ENCODE measurements around the gene NOTUM. TPM values are rescaled to one million over a fixed set of nuclear protein-coding genes. Genes with fewer than 3 reads are reported as not detected.

The NOTUM gene
- polyA plus RNA-seq, 3 donors = not detected

DNA sequence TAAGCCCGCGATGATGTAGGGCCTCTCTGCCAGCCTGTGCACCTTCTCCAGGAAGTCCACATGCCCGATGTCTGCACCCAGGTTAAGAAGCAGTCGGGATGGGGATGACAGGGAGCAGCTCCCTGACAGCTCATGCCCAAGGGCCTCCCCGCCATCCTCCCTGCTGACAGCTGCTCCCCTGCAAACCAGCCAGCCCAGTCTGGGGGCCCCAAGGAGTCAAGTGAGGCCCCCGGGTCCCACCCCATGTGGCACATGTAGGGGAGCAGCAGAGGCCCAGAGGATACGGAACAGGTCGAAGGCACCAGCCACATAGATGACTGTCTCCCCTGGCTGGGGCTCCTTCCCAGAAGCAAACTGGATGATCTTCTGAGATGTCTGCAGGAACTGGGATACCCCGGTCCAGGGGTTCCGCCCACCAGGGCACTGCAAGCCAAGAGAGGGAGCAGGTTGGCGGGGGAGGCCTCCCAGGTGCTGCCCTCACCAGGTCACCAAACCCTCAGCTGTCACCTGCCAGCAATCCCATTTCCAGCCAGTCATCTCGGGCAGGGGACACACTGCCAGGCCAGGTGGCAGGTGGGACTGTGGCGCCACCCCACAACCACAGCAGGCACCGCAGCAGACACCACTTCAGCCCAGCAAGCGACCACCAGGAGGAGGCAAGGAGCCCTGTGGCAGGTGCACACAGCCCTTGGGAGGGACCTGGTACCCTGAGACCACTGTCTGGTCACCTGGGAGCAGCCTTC, 54.3 kb downstream of the NOTUM start:
- Histone ChIP-seq H4K20me1 (ENCODE audit: insufficient read depth, low read length) (peaks cover 14% of the 10 kb centered on the region), H3K4me2 (replicated peaks; ENCODE audit: extremely low read depth, low read length, poor library complexity, severe bottlenecking) (no peak overlapping the region), H3K27me3 (ENCODE audit: control insufficient read depth in 2 of 2, insufficient read depth in 2 of 2, low read length in 2 of 2) (peaks cover 2 to 11% of the 10 kb centered on the region in 2 donors), H3K27ac (ENCODE audit: low read depth in 1 of 2, low read length in 2 of 2) (no peak overlapping the region), H3K79me2 (ENCODE audit: insufficient read depth, low read length) (peaks cover 15% of the 10 kb centered on the region), H3K36me3 (replicated peaks in 1 of 2; ENCODE audit: control insufficient read depth in 1 of 2, insufficient read depth in 2 of 2, low read length in 2 of 2) (peaks cover 22 to 31% of the 10 kb centered on the region in 2 donors), H3K4me1 (ENCODE audit: control insufficient read depth in 1 of 2, insufficient read depth in 2 of 2, low read length in 2 of 2) (peaks cover 11 to 23% of the 10 kb centered on the region in 2 donors), H3K9me3 (replicated peaks in 1 of 2; ENCODE audit: control insufficient read depth in 1 of 2, insufficient read depth in 1 of 2, low read length in 2 of 2) (no peaks in the 10 kb centered on the region), H3K4me3 (replicated peaks in 1 of 3; ENCODE audit: low read depth in 2 of 3, low read length in 3 of 3) (no peak overlapping the region), H2AFZ (ENCODE audit: insufficient read depth, low read depth, low read length, poor library complexity, severe bottlenecking) (no peak overlapping the region), H3K9ac (ENCODE audit: insufficient read depth, low read length, poor library complexity, severe bottlenecking) (no peak overlapping the region)
- DNase-seq = no peak
- TF ChIP-seq, protein P1, sequence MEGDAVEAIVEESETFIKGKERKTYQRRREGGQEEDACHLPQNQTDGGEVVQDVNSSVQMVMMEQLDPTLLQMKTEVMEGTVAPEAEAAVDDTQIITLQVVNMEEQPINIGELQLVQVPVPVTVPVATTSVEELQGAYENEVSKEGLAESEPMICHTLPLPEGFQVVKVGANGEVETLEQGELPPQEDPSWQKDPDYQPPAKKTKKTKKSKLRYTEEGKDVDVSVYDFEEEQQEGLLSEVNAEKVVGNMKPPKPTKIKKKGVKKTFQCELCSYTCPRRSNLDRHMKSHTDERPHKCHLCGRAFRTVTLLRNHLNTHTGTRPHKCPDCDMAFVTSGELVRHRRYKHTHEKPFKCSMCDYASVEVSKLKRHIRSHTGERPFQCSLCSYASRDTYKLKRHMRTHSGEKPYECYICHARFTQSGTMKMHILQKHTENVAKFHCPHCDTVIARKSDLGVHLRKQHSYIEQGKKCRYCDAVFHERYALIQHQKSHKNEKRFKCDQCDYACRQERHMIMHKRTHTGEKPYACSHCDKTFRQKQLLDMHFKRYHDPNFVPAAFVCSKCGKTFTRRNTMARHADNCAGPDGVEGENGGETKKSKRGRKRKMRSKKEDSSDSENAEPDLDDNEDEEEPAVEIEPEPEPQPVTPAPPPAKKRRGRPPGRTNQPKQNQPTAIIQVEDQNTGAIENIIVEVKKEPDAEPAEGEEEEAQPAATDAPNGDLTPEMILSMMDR (IDR thresholded peaks at IDR 0.05) = no peak
- no peak overlapping the region for H3K4me3 Mint-ChIP-seq
- WGBS (ENCODE audit: insufficient coverage) = 96% methylated on average over 15 of the region's 15 CpGs
- peak overlapping the region in 1 of 7 donors; percentile 36 for H3K27ac Mint-ChIP-seq
- peaks cover 0 to 3% (median 0%) of the 10 kb centered on the region in 7 donors for H3K9me3 Mint-ChIP-seq
- H3K4me1 Mint-ChIP-seq = peaks cover 11% of the 10 kb centered on the region
- intact Hi-C loops (cut with micrococcal nuclease) = no loop called here
- H3K36me3 Mint-ChIP-seq = peaks cover 29 to 46% of the 10 kb centered on the region in 2 donors
- H3K27me3 Mint-ChIP-seq (ENCODE audit: low read depth in 3 of 3) = peaks cover 6 to 21% (median 11%) of the 10 kb centered on the region in 3 donors

DNA sequence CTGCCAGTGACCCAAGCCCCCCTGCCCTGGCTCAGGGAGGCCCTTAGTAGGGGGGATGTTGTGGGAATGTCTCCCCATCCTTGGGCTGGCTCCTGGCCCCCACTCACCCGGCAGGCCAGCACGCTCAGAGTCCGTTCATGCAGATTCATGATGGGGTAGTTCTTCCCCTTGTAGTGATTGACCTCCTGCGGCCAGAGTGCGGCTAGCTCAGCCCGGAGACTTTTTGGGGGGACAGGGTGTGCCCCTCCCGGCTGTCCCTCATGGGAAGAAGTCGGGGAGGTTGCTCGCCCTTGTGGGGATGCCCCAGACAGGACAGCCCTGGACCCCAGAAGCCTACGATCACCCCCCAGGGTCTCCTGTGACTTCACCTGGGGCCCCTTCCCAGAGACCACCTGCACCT, 55.0 kb downstream of the NOTUM start:
- peaks cover 22 to 31% of the 10 kb centered on the region in 2 donors for H3K36me3 ChIP-seq (replicated peaks in 1 of 2; ENCODE audit: control insufficient read depth in 1 of 2, insufficient read depth in 2 of 2, low read length in 2 of 2)
- no peak overlapping the region for H3K27ac ChIP-seq (ENCODE audit: low read depth in 1 of 2, low read length in 2 of 2)
- Mint-ChIP-seq H3K9me3 (peaks cover 0 to 10% (median 0%) of the 10 kb centered on the region in 7 donors), H3K36me3 (peaks cover 33 to 51% of the 10 kb centered on the region in 2 donors), H3K4me1 (peaks cover 12% of the 10 kb centered on the region), H3K4me3 (no peak overlapping the region), H3K27me3 (ENCODE audit: low read depth in 3 of 3) (peaks cover 13 to 27% (median 18%) of the 10 kb centered on the region in 3 donors), H3K27ac (no peak overlapping the region)
- 98% methylated on average over 9 of the region's 10 CpGs for WGBS (ENCODE audit: insufficient coverage)
- no peak overlapping the region for H2AFZ ChIP-seq (ENCODE audit: insufficient read depth, low read depth, low read length, poor library complexity, severe bottlenecking)
- H3K9me3 ChIP-seq (replicated peaks in 1 of 2; ENCODE audit: control insufficient read depth in 1 of 2, insufficient read depth in 1 of 2, low read length in 2 of 2) = no peaks in the 10 kb centered on the region
- H3K27me3 ChIP-seq (ENCODE audit: control insufficient read depth in 2 of 2, insufficient read depth in 2 of 2, low read length in 2 of 2) = peaks cover 3 to 17% of the 10 kb centered on the region in 2 donors
- no peak for DNase-seq
- peaks cover 10 to 22% of the 10 kb centered on the region in 2 donors for H3K4me1 ChIP-seq (ENCODE audit: control insufficient read depth in 1 of 2, insufficient read depth in 2 of 2, low read length in 2 of 2)
- TF ChIP-seq, protein P1 (IDR thresholded peaks at IDR 0.05) = no peak
- H3K4me3 ChIP-seq (replicated peaks in 1 of 3; ENCODE audit: low read depth in 2 of 3, low read length in 3 of 3) = no peak overlapping the region
- peaks cover 11% of the 10 kb centered on the region for H4K20me1 ChIP-seq (ENCODE audit: insufficient read depth, low read length)
- H3K4me2 ChIP-seq (replicated peaks; ENCODE audit: extremely low read depth, low read length, poor library complexity, severe bottlenecking) = no peak overlapping the region
- no peak overlapping the region for H3K9ac ChIP-seq (ENCODE audit: insufficient read depth, low read length, poor library complexity, severe bottlenecking)
- peaks cover 15% of the 10 kb centered on the region for H3K79me2 ChIP-seq (ENCODE audit: insufficient read depth, low read length)
- intact Hi-C loops (cut with micrococcal nuclease) = no loop called here

All from CD14-positive monocyte (primary cell).